Left renal pelvis (tissue), 4 donors: ENCODE measurements around the gene NPM3. TPM values are rescaled to one million over a fixed set of nuclear protein-coding genes. Genes with fewer than 3 reads are reported as not detected.

Experiments
- DNase-seq, 4 donors: peaks; one replicate each; pipeline ENCODE4 v3.0.0-alpha.2; 2013; ENCODE audit warnings: low read depth in 4 of 4, low spot score in 3 of 4
- polyA plus RNA-seq, 4 donors: library from polyadenylated mRNA; unstranded; fragments of 120-200 nt; gene quantifications; one replicate each; pipeline ENCODE4 v1.2.1, GENCODE V29; 2013; ENCODE audit not compliant: insufficient read length in 4 of 4

The NPM3 gene
- polyA plus RNA-seq, 4 donors: 51.1 to 64.8 (median 55.1) TPM

DNA sequence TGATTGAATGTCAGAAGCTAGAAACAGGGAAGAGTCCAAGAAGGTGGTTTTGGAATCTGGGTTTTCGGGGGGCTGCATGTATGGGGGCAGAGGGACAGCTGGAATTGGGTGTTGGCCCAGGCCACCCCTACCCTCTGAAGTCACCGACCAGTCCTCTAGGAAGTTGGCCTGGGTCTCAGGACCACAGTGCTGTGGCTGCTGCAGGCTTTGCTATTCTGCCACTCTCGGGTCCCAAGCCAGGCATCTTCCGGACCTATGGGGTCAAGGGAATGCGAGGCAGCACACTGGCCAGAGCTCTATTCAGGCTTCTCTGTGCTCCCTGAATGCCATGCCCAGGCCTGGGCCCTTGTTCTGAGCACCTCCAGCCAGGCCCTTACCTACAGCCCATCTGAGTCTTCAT, 20.5 kb downstream of the NPM3 start:
- no peak for DNase-seq

DNA sequence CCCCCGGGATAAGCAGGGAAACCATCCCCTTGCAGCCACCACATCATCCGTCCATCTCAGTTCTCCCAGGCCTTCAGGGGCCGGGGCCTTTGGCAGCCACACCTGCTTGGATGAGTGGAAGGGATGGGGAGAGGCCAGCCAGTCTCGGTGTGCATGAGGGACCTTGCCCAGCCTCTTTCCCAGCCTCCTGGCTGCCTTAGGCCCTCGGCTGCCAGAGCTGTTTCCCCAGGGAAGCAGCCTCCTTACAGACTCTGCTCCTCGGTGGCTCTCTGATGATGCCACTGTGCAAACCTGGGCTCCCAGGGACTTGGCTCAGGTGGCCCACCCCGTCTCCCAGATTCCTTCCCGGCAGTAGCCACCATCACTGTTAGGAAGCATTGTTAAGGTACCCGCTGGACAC, 22.0 kb downstream of the NPM3 start:
- no peak for DNase-seq

DNA sequence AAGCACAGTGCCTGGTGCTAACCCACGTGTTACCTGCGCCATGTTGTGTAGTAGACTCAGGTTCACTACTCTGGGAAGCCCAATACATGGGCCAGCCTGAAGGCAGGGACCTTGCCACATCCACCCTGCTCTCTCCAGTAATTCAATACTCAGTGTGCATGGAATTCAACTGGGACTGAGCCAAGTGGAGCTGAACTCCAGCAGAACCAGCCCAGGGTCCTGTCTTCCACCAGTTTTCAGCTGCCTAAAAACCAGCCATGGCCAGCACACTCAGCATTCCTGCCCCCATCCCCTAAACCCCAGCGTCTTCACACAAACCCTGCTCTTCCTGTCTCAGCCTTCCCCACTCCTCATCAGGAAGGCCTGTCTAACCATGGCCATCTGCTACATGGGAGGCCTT, 22.7 kb downstream of the NPM3 start:
- no peak for DNase-seq

DNA sequence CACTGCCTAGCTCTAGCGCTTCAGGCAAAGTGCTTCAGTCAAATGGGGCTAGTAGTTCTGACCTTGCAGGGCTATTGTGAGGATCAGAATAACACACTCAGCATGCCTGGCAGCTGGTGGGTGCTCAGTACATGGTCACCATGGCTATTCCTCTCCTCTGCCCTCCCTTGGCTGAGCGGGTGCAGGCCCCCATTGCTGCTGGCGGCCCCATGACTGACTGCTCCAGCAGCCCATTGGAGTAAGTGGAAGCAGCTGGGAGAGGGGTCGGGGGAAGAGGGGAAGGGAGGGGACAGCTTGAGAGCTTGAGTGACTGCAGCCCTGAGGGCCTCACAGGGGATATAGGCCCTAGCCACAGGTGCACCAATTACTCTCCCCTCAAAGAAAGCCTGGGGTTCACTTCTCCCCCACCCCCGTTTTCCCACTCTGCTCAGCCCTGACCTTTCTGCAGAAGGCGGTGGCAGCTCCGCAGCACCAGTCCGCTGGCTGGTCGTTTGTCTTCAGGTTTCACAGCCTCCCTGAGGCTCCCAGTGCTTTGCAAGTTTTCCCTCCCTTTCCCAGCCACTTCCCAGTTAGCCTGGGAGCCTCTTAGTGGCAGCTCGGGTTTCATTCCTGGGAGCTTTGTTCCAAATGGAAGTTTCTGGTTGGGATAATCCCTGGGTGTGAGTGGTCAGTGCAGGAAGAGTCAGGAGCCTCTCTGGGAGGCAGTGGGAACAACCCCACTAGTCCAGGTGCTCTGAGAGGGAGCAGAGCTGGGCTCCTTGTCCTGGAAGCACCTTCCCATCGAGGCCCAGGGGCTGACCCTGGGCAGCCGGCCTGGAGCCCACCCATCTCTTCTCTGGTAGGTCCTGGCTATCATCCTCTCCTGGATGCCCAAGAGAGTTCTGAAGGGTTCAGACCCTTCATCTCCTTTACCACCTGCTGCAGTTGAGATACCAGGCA, 23.7 kb downstream of the NPM3 start:
- no peak for DNase-seq

DNA sequence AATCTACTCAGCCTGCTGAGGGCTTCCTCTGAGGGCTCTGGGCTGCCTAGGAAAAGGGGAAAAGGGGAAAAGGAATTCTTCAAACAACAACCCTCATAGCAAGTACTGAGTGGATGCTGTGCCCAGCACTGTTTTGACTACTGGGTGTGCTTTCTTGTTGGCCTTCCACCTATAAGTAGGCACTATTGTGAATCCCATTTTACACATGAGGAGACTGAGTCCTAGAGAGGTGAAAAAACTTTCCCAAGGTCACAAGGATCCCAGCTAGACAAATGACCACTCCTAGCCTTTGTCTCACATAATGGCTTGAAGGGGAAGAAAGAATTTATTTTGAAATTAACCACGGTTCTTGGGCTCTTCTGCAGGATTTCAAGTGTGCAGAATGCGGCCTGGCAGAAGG, 24.4 kb downstream of the NPM3 start:
- no peak for DNase-seq

DNA sequence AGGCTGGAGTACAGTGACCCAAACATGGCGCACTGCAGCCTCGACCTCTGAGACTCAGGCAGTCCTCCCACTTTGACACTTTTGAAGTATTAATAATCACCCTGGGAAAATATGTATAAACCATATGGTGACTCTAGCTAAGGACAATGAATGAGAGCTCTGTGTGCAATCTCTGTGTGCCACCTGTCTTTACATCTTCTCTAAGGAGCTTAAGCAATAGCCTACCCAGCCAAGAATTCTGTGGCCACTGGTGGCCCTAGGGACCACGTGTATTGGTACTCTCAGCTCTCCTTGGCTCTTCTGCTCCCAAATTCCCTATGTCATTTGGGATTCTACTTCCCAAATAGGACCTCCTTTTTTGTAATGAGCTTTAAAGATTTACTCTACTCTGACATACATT, 31.0 kb downstream of the NPM3 start:
- no peak for DNase-seq

DNA sequence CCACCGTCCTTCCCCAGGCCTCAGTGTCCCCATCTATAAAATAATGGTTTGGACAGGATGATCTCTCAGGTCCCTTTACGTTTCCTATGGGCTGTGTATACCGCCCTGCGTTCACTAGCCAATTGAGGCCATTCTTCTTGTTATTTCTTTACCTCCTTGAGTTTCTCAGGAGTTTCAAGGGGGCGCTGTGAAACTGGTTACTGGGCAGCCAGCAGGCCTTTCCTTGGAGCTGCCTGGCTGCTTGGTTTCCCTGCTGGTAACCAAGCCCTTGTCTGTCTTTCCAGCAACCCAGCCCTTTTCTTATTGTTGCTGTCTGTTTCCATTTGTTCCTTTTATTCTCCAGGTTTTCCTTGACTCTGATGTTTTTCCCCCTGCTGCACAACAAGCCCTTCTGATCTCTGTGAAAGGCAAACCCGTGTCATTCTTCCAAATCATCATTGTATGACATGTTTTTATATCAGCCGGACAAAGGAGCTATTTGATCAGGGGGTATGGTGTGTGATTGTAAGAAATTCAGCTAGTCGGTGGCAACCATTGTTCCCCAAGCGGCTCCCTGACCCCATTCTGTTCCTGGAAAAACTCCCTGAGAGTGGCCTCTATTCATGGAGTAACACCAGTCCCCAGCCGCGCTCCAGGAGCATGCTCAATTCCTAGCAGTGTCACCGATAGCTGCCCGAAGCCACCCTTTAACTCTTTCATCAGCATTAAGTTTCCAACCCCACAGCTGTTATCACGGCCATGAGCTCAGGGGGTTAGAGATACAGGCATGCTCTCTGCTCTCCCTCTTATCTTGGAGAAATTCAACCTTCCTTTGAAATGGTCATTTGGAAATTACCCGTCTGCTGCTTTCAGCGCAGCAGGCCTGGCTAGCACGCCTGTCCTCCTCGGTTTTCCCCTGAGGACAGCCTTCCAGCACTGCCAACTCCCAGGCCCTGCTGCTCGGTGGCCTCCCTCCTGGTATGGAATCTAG, 33.9 kb downstream of the NPM3 start:
- DNase-seq: no peak

DNA sequence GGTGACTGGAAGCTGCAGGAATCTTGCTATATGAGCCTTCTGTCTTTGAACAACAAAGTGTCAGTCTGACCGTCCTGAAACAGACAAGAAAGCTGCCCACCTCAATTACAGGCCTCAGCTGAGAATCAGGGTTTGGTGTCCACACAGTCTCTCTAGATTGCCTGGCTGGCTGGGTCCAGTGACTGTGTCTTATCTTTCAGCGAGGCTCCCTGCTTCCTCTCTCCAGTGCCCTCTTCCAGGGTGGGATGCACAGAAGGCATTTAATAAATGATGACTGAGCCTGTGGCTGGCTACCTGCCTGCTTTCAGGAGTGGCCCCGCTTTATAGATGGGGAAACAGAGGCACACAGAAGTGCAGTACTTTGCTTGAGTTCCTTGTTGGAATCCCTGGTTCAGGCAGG, 34.8 kb downstream of the NPM3 start:
- no peak for DNase-seq

DNA sequence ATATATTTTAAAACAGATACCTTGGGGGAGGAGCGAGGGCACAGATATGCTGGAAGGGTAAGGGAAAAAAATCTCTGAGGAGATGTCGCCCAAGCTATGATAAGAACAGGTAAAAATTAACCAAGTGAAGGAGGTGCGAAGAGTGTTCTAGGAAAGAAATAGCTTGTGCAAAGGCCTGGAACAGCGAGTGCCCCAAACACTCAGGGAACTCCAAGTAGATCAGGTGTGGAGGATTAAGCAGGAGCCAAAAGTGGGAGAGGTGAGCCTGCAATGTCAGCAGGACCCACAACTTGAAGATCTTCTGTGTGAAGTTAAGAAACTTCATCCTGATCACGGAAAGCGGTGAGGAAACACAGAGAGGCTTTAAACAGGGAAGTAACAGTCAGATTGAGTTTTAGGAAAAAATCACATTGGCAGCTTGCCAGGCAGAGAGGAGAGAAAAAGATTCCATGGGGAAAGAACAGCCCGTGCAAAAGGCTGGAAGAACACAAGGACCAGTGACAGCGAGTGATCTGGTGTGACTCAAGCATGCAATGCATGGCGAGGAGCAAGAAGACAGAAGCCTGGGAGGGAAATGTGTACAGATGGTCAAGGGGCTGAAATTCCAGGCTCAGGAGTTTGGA, 38.1 kb downstream of the NPM3 start:
- DNase-seq: no peak

DNA sequence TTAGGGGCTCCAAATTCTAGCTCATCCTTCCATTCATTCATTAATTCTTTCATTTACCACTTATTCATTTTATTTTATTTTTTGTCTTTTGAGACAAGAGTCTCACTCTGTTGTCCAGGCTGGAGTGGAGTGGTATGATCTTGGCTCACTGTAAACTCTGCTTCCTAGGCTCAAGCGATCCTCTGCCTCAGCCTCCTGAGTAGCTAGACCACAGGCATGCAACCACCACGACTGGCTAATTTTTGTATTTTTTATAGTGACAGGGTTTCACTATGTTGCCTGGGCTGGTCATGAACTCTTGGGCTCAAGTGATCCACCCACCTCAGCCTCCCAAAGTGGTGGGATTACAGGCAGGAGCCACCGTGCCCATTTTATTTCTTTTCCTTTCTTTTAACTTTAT, 39.0 kb downstream of the NPM3 start:
- no peak for DNase-seq

DNA sequence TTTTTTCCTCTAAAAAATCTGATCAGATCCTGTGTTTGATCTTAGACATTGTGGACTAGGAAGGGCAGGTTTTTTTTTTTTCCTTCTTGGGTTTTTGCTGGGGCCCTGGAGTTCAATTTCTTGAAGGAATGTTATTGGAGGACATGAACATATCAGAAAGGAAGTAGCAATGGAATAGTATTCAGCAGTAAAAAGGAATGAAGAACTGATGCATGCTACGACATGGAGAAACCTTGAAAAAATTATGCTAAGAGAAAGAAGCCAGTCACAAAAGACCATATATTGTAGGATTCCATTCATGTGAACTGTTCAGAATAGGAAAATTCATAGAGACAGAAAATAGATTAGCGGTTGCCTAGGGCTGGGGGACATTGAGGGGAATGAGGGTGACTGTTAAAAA, 41.3 kb downstream of the NPM3 start:
- no peak for DNase-seq

DNA sequence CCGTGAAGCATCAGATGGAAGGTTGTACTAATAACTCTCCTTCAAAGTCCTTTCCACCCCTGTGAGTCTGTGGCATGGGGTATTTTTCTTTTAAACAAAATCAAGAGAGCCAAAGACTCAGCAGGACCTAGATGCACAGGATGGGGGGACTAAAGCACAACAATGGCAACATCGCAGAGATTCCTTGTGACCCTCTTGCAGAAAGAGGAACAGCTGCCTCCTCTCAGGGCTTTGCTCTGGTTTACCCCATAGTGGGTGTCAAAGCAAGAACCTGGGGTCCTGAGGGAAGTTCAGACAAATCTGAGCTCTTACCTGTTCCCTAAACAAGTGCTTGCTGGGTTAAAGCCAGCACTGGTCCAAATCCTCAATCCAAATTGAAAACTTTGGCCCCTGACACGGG, 46.6 kb downstream of the NPM3 start:
- DNase-seq: no peak

DNA sequence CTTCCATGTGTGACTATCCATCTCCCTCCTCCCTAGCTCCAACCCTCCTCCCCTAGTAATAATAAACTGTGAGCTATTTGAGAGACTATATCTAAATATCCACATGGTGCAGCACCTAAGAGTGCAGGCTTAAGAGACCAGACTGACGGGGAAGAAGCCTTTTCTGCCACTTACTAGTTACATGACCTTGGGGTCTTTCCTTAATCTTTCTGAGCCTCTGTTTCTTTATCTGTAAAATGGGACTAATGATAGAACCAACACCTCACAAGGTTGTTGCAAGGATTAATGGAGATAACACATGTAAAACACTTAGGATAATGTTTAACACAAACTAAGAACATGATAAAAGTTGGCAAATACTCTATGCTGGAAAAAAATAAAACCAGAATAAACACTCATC, 51.1 kb downstream of the NPM3 start:
- no peak for DNase-seq

Other genes starting within 250 kb of the NPM3 start
- 10 to 100 TPM; 25.1 to 43.3 (median 33.3) TPM for gene POLL, start 195.2 kb downstream of the NPM3 start, polyA plus RNA-seq
- gene DPCD, start 195.1 kb downstream of the NPM3 start, polyA plus RNA-seq: 10 to 100 TPM; 23.1 to 43.6 (median 41.8) TPM
- gene FBXW4, start 88.3 kb downstream of the NPM3 start, polyA plus RNA-seq: 10 to 100 TPM; 39.1 to 55.6 (median 53.8) TPM
- gene FGF8, start 7.3 kb downstream of the NPM3 start, polyA plus RNA-seq: 1 to 10 TPM; 4.6 to 9.7 (median 7.3) TPM
- gene OGA, start 35.0 kb upstream of the NPM3 start, polyA plus RNA-seq: 100 to 1,000 TPM; 128 to 211 (median 159) TPM
- 1 to 10 TPM; 3.3 to 7.9 (median 5.3) TPM for gene KCNIP2, start 60.4 kb upstream of the NPM3 start, polyA plus RNA-seq